ENCODE data around the gene IGSF9B.

GRCh38 chr11:133993107-133993506 is 36.3 kb upstream of the IGSF9B start:
- TF ChIP-seq TEAD4 (IDR thresholded peaks at IDR 0.05) (no peak), EP300 (IDR thresholded peaks at IDR 0.05; ENCODE audit: borderline replicate concordance) (no peak), CREB1 (IDR thresholded peaks at IDR 0.05; ENCODE audit: low read depth) (no peak), REST (IDR thresholded peaks at IDR 0.05; ENCODE audit: low read depth) (no peak), CEBPB (IDR thresholded peaks at IDR 0.05) (no peak), EGR1 (IDR thresholded peaks at IDR 0.05) (no peak), YY1 (IDR thresholded peaks at IDR 0.05; ENCODE audit: low read depth) (no peak), ZBTB7A (IDR thresholded peaks at IDR 0.05; ENCODE audit: low read depth) (no peak), FOXM1 (IDR thresholded peaks at IDR 0.05; ENCODE audit: borderline replicate concordance, low read depth) (no peak), RAD21 (IDR thresholded peaks at IDR 0.05; ENCODE audit: low read depth) (no peak), NFIC (IDR thresholded peaks at IDR 0.05) (no peak), MAX (IDR thresholded peaks at IDR 0.05) (no peak)
- TF ChIP-seq, protein P1, sequence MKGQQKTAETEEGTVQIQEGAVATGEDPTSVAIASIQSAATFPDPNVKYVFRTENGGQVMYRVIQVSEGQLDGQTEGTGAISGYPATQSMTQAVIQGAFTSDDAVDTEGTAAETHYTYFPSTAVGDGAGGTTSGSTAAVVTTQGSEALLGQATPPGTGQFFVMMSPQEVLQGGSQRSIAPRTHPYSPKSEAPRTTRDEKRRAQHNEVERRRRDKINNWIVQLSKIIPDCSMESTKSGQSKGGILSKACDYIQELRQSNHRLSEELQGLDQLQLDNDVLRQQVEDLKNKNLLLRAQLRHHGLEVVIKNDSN (IDR thresholded peaks at IDR 0.05): no peak

All from Ishikawa (cell line).